Activated T-cell treated with anti-CD3 and anti-CD28 coated beads, Interleukin-2, amount 50 U/mL, for 72 hours (primary cell): ENCODE data around the gene IL5. TPM values are rescaled to one million over a fixed set of nuclear protein-coding genes. Genes with fewer than 3 reads are reported as not detected.
"Not testable (repeated sequence)": the region's sequence is repeated elsewhere in the genome, so short reads cannot be mapped to it uniquely, and the experiment has no call there.

ENCODE experiments used
- ATAC-seq, 2 donors: fragments of 150-1000 bp; cut with Tn5 transposase; replicated peaks in 1 of 2; 2 replicates each; pipeline ENCODE4 v1.10.0; 2021; ENCODE audit warnings: moderate library complexity in 2 of 2, mild to moderate bottlenecking in 1 of 2
- DNase-seq, 2 donors: peaks; one replicate each; pipeline ENCODE4 v3.0.0; 2021 to 2022; ENCODE audit warnings: mixed read lengths in 1 of 2
- H3K27ac Mint-ChIP-seq: one replicate; pipeline ENCODE4 v1.8.0; 2022; ENCODE audit warnings: mild to moderate bottlenecking, moderate library complexity, mixed read lengths
- H3K27me3 Mint-ChIP-seq: one replicate; pipeline ENCODE4 v1.8.0; 2022; ENCODE audit warnings: low read depth, mixed read lengths
- H3K36me3 Mint-ChIP-seq, 2 donors: one replicate each; pipeline ENCODE4 v1.8.0; 2022; ENCODE audit warnings: mixed read lengths in 2 of 2, mild to moderate bottlenecking in 1 of 2; ENCODE audit not compliant: insufficient read depth in 2 of 2
- H3K4me1 Mint-ChIP-seq: one replicate; pipeline ENCODE4 v1.8.0; 2022; ENCODE audit warnings: low read depth, mixed read lengths
- H3K4me3 Mint-ChIP-seq, 2 donors: one replicate each; pipeline ENCODE4 v1.8.0; 2022; ENCODE audit warnings: mild to moderate bottlenecking in 2 of 2, mixed read lengths in 2 of 2, moderate library complexity in 2 of 2
- H3K9me3 Mint-ChIP-seq, 2 donors: one replicate each; pipeline ENCODE4 v1.8.0; 2022; ENCODE audit warnings: mixed read lengths in 2 of 2
- total RNA-seq, 2 donors: library from RNA; stranded (reverse); gene quantifications; one replicate each; pipeline ENCODE4 v1.2.3, GENCODE V29; 2022

The IL5 gene
- total RNA-seq, 2 donors from 2014 or later, result 1.3 to 2.1 TPM

GRCh38 chr5:132556763-132557477, 13.6 kb upstream of the IL5 start, which contains the start of gene RAD50:
Gene RAD50 (plus strand): TSS chr5:132556977. CDS start chr5:132557325, 348 bp downstream.
- Mint-ChIP-seq H3K4me1 (peaks cover 29% of the 10 kb centered on the region), H3K36me3 (peaks cover 2 to 9% of the 10 kb centered on the region in 2 donors)

DNA sequence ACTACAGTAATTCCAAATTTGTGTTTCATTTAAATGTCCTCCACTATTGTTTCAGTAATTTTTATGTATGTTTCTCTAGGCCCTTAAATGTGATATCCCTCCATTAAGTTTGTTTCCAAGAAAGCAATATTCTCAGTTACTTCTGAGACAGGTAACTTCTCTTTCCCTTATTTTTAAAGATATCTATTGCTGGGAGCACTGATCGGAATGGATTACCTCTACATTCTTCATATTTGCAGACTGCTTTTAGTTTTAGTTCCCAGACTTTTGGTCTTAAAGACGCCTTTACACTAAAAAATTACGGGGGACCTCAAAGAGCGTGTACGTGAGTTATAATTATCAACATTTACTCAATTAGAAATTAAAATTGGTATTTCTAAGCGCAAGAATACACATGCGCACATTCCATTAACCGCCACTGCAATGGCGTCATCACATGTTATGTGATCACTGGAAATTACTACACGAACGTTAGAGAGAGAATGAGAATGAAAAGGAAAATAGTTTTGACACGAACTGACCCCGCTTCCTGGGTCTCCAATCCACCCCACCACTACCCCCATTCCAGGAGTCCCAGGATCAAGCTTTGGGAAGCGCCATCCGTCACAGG, 12.9 kb upstream of the IL5 start:
- Mint-ChIP-seq H3K9me3 (no peaks in the 10 kb centered on the region), H3K36me3 (peaks cover 2 to 9% of the 10 kb centered on the region in 2 donors), H3K4me1 (peaks cover 29% of the 10 kb centered on the region), H3K27me3 (no peaks in the 10 kb centered on the region), H3K4me3 (peak overlapping the region; percentile 98), H3K27ac (peak overlapping the region; percentile 76)
- ATAC-seq, result no peak
- no peak for DNase-seq

More at GRCh38 chr5:132556763-132557477, 13.6 kb upstream of the IL5 start, which contains the start of gene RAD50:
- Mint-ChIP-seq H3K27me3 (no peaks in the 10 kb centered on the region), H3K4me3 (peak within 1 kb of the TSS; percentile 98), H3K27ac (peak within 1 kb of the TSS; percentile 76), H3K9me3 (no peaks in the 10 kb centered on the region)
- ATAC-seq (peak; percentile 97 to 99), DNase-seq (peak; percentile 96)

- no peak overlapping the region for H3K4me3 Mint-ChIP-seq
- peaks cover 28% of the 10 kb centered on the region for H3K4me1 Mint-ChIP-seq
- DNase-seq (no peak), ATAC-seq (no peak)
- no peaks in the 10 kb centered on the region for H3K36me3 Mint-ChIP-seq
- H3K9me3 Mint-ChIP-seq, result no peaks in the 10 kb centered on the region
- no peaks in the 10 kb centered on the region for H3K27me3 Mint-ChIP-seq
- no peak overlapping the region for H3K27ac Mint-ChIP-seq
Measured at GRCh38 chr5:132549576-132549975, 6.3 kb upstream of the IL5 start.

- H3K4me3 Mint-ChIP-seq, ATAC-seq, H3K36me3 Mint-ChIP-seq, DNase-seq, H3K27me3 Mint-ChIP-seq, H3K9me3 Mint-ChIP-seq, H3K27ac Mint-ChIP-seq: not testable (repeated sequence)
- H3K4me1 Mint-ChIP-seq, result peaks cover 36% of the 10 kb centered on the region
Measured at GRCh38 chr5:132548834-132549233, 5.5 kb upstream of the IL5 start.

DNA sequence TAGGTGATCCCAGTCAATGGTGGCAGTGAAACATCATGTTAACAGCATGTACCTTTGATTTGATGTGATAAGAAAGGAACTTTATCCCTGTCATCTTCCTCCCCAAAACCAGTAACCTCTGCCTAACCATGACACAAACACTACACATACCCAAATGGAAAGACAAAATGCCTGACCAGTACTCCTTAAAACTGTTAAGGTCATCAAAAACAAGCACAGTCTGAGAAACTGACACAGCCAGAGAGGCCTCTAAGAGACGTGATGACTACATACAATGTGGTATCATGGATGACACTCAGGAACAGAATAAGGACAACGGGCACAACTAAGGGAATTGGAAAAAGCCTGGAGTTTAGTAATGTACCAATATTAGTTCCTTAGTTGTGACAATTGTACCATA, 3.9 kb upstream of the IL5 start:
- Mint-ChIP-seq H3K4me3 (no peak overlapping the region), H3K4me1 (peaks cover 40% of the 10 kb centered on the region), H3K9me3 (no peaks in the 10 kb centered on the region), H3K27ac (no peak overlapping the region), H3K36me3 (no peaks in the 10 kb centered on the region), H3K27me3 (peaks cover 6% of the 10 kb centered on the region)
- DNase-seq (no peak), ATAC-seq (no peak)

GRCh38 chr5:132546108-132546507, 2.8 kb upstream of the IL5 start:
- Mint-ChIP-seq H3K27me3 (peaks cover 6% of the 10 kb centered on the region), H3K9me3 (no peaks in the 10 kb centered on the region), H3K4me1 (peaks cover 40% of the 10 kb centered on the region), H3K27ac (no peak overlapping the region), H3K4me3 (peak overlapping the region; percentile 11 to 19), H3K36me3 (no peaks in the 10 kb centered on the region)
- DNase-seq, result peak; percentile 55 to 64
- ATAC-seq, result peak; percentile 88 to 90

DNA sequence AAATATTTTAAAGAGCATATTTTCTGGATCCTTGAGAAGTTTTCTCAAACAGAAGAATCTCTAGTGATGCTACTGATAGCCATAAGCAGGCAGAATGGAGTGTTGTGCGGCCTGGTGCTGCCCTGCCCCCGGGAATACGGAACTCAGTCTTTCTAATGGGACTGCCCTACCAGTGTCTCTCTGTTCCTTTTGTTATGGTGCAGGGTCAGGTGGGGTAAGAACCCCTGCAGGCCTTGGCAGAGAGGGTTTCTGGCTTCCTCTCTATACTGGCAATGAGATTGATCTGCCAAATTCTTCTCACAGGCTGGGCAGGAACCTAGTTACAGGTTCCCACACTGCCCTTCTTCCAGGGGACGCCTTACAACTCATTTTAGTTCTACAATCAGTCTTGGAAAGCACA, 2.6 kb downstream of the IL5 start:
- Mint-ChIP-seq H3K9me3 (no peaks in the 10 kb centered on the region), H3K27me3 (peaks cover 15% of the 10 kb centered on the region), H3K4me1 (peaks cover 19% of the 10 kb centered on the region), H3K4me3 (no peak overlapping the region), H3K36me3 (no peaks in the 10 kb centered on the region), H3K27ac (no peak overlapping the region)
- DNase-seq, result no peak
- ATAC-seq, result no peak

- DNase-seq (no peak), ATAC-seq (no peak)
- Mint-ChIP-seq H3K27me3 (peaks cover 22% of the 10 kb centered on the region), H3K36me3 (no peaks in the 10 kb centered on the region), H3K9me3 (no peaks in the 10 kb centered on the region), H3K4me1 (peaks cover 15% of the 10 kb centered on the region), H3K27ac (no peak overlapping the region), H3K4me3 (no peak overlapping the region)
Measured at GRCh38 chr5:132540149-132540548, 3.2 kb downstream of the IL5 start.

DNA sequence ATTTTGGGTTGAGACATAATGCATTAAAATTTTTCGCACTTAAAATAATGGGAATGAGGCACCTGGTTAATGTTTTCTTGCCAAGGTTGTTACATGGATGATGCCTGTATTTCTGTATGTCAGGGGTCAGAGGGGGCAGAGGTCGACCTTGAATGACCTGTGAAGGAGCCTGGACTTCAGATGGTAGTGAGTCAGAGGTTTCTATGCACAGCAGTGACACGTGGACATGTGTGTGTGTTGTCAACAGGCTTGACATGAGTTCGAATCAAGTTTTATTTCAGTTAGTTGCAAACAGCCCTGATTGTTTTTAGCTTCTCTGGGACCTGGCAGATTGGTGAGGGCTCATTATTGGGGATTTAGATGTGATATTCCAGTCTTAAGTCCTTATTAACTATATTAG, 3.6 kb downstream of the IL5 start:
- Mint-ChIP-seq H3K27me3 (peaks cover 26% of the 10 kb centered on the region), H3K27ac (no peak overlapping the region), H3K36me3 (no peaks in the 10 kb centered on the region), H3K4me3 (no peak overlapping the region), H3K4me1 (peaks cover 13% of the 10 kb centered on the region), H3K9me3 (no peaks in the 10 kb centered on the region)
- no peak for DNase-seq
- ATAC-seq, result no peak

DNA sequence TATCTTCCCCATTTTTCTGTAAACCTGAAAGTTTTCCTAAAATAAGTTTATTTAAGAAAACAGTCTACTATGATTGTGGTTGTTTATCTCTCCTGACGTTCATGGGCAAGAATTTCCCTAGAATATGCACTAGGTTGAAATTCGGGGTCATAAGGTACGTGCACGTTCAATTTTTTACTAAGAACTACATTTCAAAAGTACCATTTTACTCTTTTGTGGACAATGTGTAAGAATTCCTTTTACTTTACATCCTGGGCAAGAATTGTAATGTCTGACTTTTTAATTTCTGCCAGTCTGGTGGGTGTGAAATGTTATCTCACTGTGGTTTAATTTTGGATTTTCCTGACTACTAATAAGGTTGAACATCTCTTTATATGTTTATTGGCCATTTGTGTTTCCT, 12.4 kb downstream of the IL5 start:
- DNase-seq (no peak), ATAC-seq (no peak)
- Mint-ChIP-seq H3K9me3 (no peaks in the 10 kb centered on the region), H3K27me3 (peaks cover 47% of the 10 kb centered on the region), H3K4me1 (peaks cover 43% of the 10 kb centered on the region), H3K4me3 (peak overlapping the region in 1 of 2 donors; percentile 58), H3K27ac (peak overlapping the region; percentile 78), H3K36me3 (no peaks in the 10 kb centered on the region)

GRCh38 chr5:132528866-132529634, 14.3 kb downstream of the IL5 start:
- H3K9me3 Mint-ChIP-seq, result peaks cover 0 to 2% of the 10 kb centered on the region in 2 donors
- ATAC-seq, result peak; percentile 52 to 63
- peaks cover 56% of the 10 kb centered on the region for H3K4me1 Mint-ChIP-seq
- peaks cover 31% of the 10 kb centered on the region for H3K27me3 Mint-ChIP-seq
- H3K4me3 Mint-ChIP-seq, result peak overlapping the region in 1 of 2 donors; percentile 33
- no peak overlapping the region for H3K27ac Mint-ChIP-seq
- DNase-seq, result peak in 1 of 2 donors; percentile 8
- H3K36me3 Mint-ChIP-seq, result peaks cover 0 to 2% of the 10 kb centered on the region in 2 donors

- H3K9me3 Mint-ChIP-seq, result peaks cover 0 to 2% of the 10 kb centered on the region in 2 donors
- H3K4me1 Mint-ChIP-seq, result peaks cover 56% of the 10 kb centered on the region
- no peak overlapping the region for H3K4me3 Mint-ChIP-seq
- H3K27me3 Mint-ChIP-seq, result peaks cover 31% of the 10 kb centered on the region
- no peak for DNase-seq
- H3K27ac Mint-ChIP-seq, result no peak overlapping the region
- peaks cover 0 to 2% of the 10 kb centered on the region in 2 donors for H3K36me3 Mint-ChIP-seq
- no peak for ATAC-seq
Measured at GRCh38 chr5:132528021-132528420, 15.3 kb downstream of the IL5 start.

- peak overlapping the region in 1 of 2 donors; percentile 2 for H3K4me3 Mint-ChIP-seq
- H3K4me1 Mint-ChIP-seq, result peaks cover 56% of the 10 kb centered on the region
- peaks cover 0 to 3% of the 10 kb centered on the region in 2 donors for H3K36me3 Mint-ChIP-seq
- DNase-seq (no peak), ATAC-seq (no peak)
- peaks cover 0 to 2% of the 10 kb centered on the region in 2 donors for H3K9me3 Mint-ChIP-seq
- peaks cover 24% of the 10 kb centered on the region for H3K27me3 Mint-ChIP-seq
- H3K27ac Mint-ChIP-seq, result no peak overlapping the region
Measured at GRCh38 chr5:132526974-132527564, 16.3 kb downstream of the IL5 start.
